WTC11 (cell line): ENCODE data around the gene CPNE2. TPM values are rescaled to one million over a fixed set of nuclear protein-coding genes. Genes with fewer than 3 reads are reported as not detected.

Source experiments
- ATAC-seq: fragments of 200-7000 bp; cut with Tn5 transposase; 2 replicates; pipeline ENCODE4 v1.10.0; 2021; ENCODE audit warnings: mild to moderate bottlenecking, moderate library complexity
- CTCF ChIA-PET: fragments of 300-600 bp; sonication (Branson Sonifier 250); formaldehyde crosslinking; loops from one replicate; lab custom pipeline; 2021; ENCODE audit warnings: antibody characterized with exemption; lab: Charles Lee
- POLR2A ChIA-PET: fragments of 350-600 bp; sonication (Branson Sonifier 250); formaldehyde crosslinking; loops from one replicate; lab custom pipeline; 2021; ENCODE audit warnings: antibody characterized with exemption; lab: Charles Lee
- DNase-seq: peaks from one replicate; pipeline ENCODE4 v3.0.0; 2021; ENCODE audit warnings: low spot score
- H3K27ac Mint-ChIP-seq: 2 replicates; pipeline ENCODE4 v1.8.0; 2021; ENCODE audit warnings: mixed read lengths
- H3K27me3 Mint-ChIP-seq: 2 replicates; pipeline ENCODE4 v1.8.0; 2021; ENCODE audit warnings: low read depth, mild to moderate bottlenecking, moderate library complexity, mixed read lengths
- H3K36me3 Mint-ChIP-seq: 2 replicates; pipeline ENCODE4 v1.8.0; 2021; ENCODE audit warnings: mixed read lengths
- H3K4me1 Mint-ChIP-seq: 2 replicates; pipeline ENCODE4 v1.8.0; 2022; ENCODE audit warnings: mixed read lengths
- H3K4me3 Mint-ChIP-seq: 2 replicates; pipeline ENCODE4 v1.8.0; 2021; ENCODE audit warnings: mild to moderate bottlenecking, moderate library complexity, mixed read lengths
- H3K9me3 Mint-ChIP-seq: 2 replicates; pipeline ENCODE4 v1.8.0; 2021; ENCODE audit warnings: mixed read lengths
- AR ChIP-seq: fragments of 250-450 bp; sonication (Bioruptor Pico); IDR thresholded peaks from 2 replicates; pipeline ENCODE4 v1.9.0; 2021; ENCODE audit warnings: mild to moderate bottlenecking
- ATF1 ChIP-seq: sonication (generic); formaldehyde crosslinking; IDR thresholded peaks from 2 replicates; pipeline ENCODE4 v1.8.1; 2023; ENCODE audit warnings: mild to moderate bottlenecking, moderate library complexity, missing genetic modification reagents
- CTCF ChIP-seq: fragments of 200-600 bp; IDR thresholded peaks from 2 replicates; pipeline ENCODE4 v1.8.0; 2022; ENCODE audit warnings: antibody characterized with exemption
- ESRRA ChIP-seq: sonication (generic); formaldehyde crosslinking; IDR thresholded peaks from 2 replicates; pipeline ENCODE4 v1.8.1; 2022; ENCODE audit warnings: mild to moderate bottlenecking, missing genetic modification reagents, borderline replicate concordance
- ETV6 ChIP-seq: sonication (generic); formaldehyde crosslinking; IDR thresholded peaks from 2 replicates; pipeline ENCODE4 v1.8.1; 2022; ENCODE audit warnings: mild to moderate bottlenecking, missing genetic modification reagents
- IRF2 ChIP-seq: sonication (generic); formaldehyde crosslinking; IDR thresholded peaks from 2 replicates; pipeline ENCODE4 v1.8.0; 2022; ENCODE audit warnings: low read depth, missing genetic modification reagents, borderline replicate concordance
- JUN ChIP-seq: sonication (generic); formaldehyde crosslinking; IDR thresholded peaks from 2 replicates; pipeline ENCODE4 v1.8.0; 2023; ENCODE audit warnings: mild to moderate bottlenecking, missing genetic modification reagents
- MLX ChIP-seq: sonication (generic); formaldehyde crosslinking; IDR thresholded peaks from 2 replicates; pipeline ENCODE4 v1.8.1; 2023; ENCODE audit warnings: mild to moderate bottlenecking, missing genetic modification reagents, moderate library complexity
- NR1H2 ChIP-seq: sonication (generic); formaldehyde crosslinking; IDR thresholded peaks from 2 replicates; pipeline ENCODE4 v1.9.0; 2021; ENCODE audit warnings: mild to moderate bottlenecking, moderate library complexity, missing genetic modification reagents
- OVOL2 ChIP-seq: fragments of 250-450 bp; sonication (Bioruptor Pico); IDR thresholded peaks from 2 replicates; pipeline ENCODE4 v1.9.0; 2021; ENCODE audit warnings: mild to moderate bottlenecking, borderline replicate concordance
- SMAD3 ChIP-seq: sonication (generic); formaldehyde crosslinking; IDR thresholded peaks from 2 replicates; pipeline ENCODE4 v1.8.0; 2022; ENCODE audit warnings: missing genetic modification reagents, mild to moderate bottlenecking, borderline replicate concordance
- USF1 ChIP-seq: sonication (generic); formaldehyde crosslinking; IDR thresholded peaks from 2 replicates; pipeline ENCODE4 v1.8.0; 2022; ENCODE audit warnings: mild to moderate bottlenecking, missing genetic modification reagents
- USF2 ChIP-seq: sonication (generic); formaldehyde crosslinking; IDR thresholded peaks from 2 replicates; pipeline ENCODE4 v1.8.1; 2023; ENCODE audit warnings: mild to moderate bottlenecking, missing genetic modification reagents, moderate library complexity
- ZNF138 ChIP-seq: sonication (generic); formaldehyde crosslinking; conservative IDR thresholded peaks from 2 replicates; pipeline ENCODE4 v1.8.1; 2022; ENCODE audit warnings: mild to moderate bottlenecking, moderate library complexity, missing genetic modification reagents
- ZNF396 ChIP-seq: fragments of 250-450 bp; sonication (Bioruptor Pico); IDR thresholded peaks from 2 replicates; pipeline ENCODE4 v1.8.0; 2021; ENCODE audit warnings: mild to moderate bottlenecking, moderate library complexity, borderline replicate concordance
- total RNA-seq: library from RNA; stranded (reverse); gene quantifications from 3 replicates; pipeline ENCODE4 v1.2.3, GENCODE V29; 2021
- TF ChIP-seq, protein P1 (sequence below): fragments of 250-450 bp; sonication (Bioruptor Pico); IDR thresholded peaks from 2 replicates; pipeline ENCODE4 v1.9.0; 2021; ENCODE audit warnings: moderate library complexity, mild to moderate bottlenecking, inconsistent platforms, borderline replicate concordance
- TF ChIP-seq, protein P2 (sequence below): fragments of 250-450 bp; sonication (Bioruptor Pico); IDR thresholded peaks from 2 replicates; pipeline ENCODE4 v1.8.0; 2021; ENCODE audit warnings: mild to moderate bottlenecking

Gene CPNE2
- total RNA-seq, 1 experiment from 2014 or later = 14.0 TPM

DNA sequence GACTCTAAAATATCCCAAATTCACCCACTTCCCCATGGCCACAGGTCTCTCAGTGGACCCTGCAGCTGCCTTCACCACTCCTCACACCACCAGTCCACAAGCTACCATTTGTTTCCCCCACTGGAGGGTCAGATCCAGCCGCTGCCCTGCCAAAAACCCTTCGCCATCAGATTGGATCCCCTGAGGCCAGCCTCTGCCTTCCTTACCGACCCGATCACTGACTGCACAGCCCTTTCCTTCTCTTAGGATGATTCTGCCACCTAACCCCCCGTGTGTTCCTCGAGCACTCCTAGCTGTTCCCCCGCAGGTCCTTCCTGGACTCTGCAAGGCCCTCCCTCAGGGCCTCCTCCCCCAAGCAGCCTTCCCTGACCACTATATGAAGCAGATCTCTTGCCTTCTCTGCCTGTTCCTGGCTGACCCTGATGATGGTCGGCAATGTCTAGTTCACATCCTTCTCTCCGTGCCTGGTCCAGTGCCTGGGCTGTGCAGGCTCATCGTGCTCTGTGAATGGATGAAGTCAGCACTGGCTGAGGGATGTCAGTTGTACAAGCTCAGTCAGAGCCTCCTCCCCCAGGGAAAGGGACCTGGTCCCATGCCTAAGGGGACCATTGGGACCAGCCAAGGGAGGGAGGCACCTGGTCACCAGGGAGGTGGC lies 46.0 kb downstream of the CPNE2 start:
- Mint-ChIP-seq H3K36me3 (no peaks in the 10 kb centered on the region), H3K9me3 (no peaks in the 10 kb centered on the region)
- CTCF ChIA-PET = no interaction called here
- no peak for TF ChIP-seq ZNF396 (CRISPR knock-in tag)
- TF ChIP-seq JUN (CRISPR knock-in tag) = no peak
- no peak for TF ChIP-seq USF1
- TF ChIP-seq, all 79 proteins: peak for 0
- DNase-seq (no peak), ATAC-seq (no peak)
- Mint-ChIP-seq H3K27ac (peak overlapping the region; percentile 18; the same call in 1 of the 2 replicates), H3K4me3 (no peak overlapping the region), H3K27me3 (no peaks in the 10 kb centered on the region), H3K4me1 (peaks cover 11% of the 10 kb centered on the region)
- POLR2A ChIA-PET = no interaction called here

DNA sequence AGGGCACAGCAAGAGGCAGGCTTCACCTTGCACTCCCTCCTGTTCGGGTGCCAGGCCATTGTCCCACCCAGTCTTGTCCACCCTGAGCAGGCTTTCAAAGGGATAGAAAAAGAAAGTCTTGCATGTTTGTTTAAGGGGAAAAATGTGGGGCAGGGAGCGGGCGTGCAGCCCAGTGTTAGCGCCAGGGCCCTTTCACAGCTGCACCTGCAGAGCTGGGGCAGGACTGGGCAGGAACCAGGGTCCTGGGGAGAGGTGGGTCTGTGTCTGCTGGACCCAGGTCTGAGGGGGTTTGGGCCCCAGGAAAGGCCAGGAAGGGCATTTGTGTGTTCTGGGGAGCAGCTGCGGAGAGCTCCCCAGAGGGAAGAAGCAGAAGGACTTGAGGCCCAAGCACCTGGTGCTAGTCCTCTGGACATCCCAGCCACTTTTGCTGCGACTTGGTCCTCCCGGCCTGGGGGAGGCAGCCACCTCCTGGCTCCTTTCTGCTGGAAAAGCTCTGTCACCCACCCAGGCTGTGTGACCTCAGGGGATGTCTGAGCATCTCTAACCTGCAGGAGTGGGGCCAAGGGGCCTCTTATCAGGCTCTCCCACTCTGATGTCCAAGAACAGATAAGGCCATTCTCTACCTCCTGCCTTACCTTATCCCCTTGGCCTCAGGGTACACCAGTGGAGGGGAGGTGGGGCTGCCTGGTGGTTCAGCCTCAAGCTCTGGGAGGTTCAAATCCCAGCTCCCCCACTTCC lies 48.7 kb downstream of the CPNE2 start:
- no peak overlapping the region for H3K27ac Mint-ChIP-seq
- no peaks in the 10 kb centered on the region for H3K27me3 Mint-ChIP-seq
- CTCF ChIA-PET = interaction anchor here (1.1 kb wide), 1 partner anchor 57 kb away, joined by 6 read pairs; no protein-coding TSS in a partner anchor
- peaks cover 15% of the 10 kb centered on the region for H3K4me1 Mint-ChIP-seq
- ATAC-seq (no peak), DNase-seq (no peak)
- TF ChIP-seq ZNF138 (no peak), USF2 (CRISPR knock-in tag) (no peak)
- POLR2A ChIA-PET = interaction anchor here (0.6 kb wide), 2 partner anchors 20 to 125 kb away, joined by 3 to 6 read pairs; no protein-coding TSS in a partner anchor
- no peaks in the 10 kb centered on the region for H3K9me3 Mint-ChIP-seq
- H3K4me3 Mint-ChIP-seq = no peak overlapping the region
- no peaks in the 10 kb centered on the region for H3K36me3 Mint-ChIP-seq

- CTCF ChIA-PET = interaction anchor here (1.0 kb wide), 1 partner anchor 58 kb away, joined by 4 read pairs; no protein-coding TSS in a partner anchor
- Mint-ChIP-seq H3K36me3 (no peaks in the 10 kb centered on the region), H3K27me3 (no peaks in the 10 kb centered on the region), H3K9me3 (no peaks in the 10 kb centered on the region), H3K4me3 (no peak overlapping the region), H3K4me1 (peaks cover 24% of the 10 kb centered on the region), H3K27ac (peak overlapping the region; percentile 71)
- POLR2A ChIA-PET = no interaction called here
- DNase-seq = no peak
- no peak for ATAC-seq
- TF ChIP-seq ATF1 (CRISPR knock-in tag) (no peak), USF2 (CRISPR knock-in tag) (no peak), CTCF (no peak), AR (CRISPR knock-in tag) (no peak), NR1H2 (CRISPR knock-in tag) (no peak), MLX (CRISPR knock-in tag) (no peak), SMAD3 (CRISPR knock-in tag) (no peak), IRF2 (CRISPR knock-in tag) (no peak), ESRRA (no peak), OVOL2 (CRISPR knock-in tag) (no peak), ETV6 (CRISPR knock-in tag) (no peak)
- TF ChIP-seq, protein P1, sequence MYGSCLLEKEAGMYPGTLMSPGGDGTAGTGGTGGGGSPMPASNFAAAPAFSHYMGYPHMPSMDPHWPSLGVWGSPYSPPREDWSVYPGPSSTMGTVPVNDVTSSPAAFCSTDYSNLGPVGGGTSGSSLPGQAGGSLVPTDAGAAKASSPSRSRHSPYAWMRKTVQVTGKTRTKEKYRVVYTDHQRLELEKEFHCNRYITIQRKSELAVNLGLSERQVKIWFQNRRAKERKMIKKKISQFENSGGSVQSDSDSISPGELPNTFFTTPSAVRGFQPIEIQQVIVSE (CRISPR knock-in tag) = no peak
- TF ChIP-seq, protein P2, sequence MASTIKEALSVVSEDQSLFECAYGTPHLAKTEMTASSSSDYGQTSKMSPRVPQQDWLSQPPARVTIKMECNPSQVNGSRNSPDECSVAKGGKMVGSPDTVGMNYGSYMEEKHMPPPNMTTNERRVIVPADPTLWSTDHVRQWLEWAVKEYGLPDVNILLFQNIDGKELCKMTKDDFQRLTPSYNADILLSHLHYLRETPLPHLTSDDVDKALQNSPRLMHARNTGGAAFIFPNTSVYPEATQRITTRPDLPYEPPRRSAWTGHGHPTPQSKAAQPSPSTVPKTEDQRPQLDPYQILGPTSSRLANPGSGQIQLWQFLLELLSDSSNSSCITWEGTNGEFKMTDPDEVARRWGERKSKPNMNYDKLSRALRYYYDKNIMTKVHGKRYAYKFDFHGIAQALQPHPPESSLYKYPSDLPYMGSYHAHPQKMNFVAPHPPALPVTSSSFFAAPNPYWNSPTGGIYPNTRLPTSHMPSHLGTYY (CRISPR knock-in tag) = no peak
These were observed 49.6 kb downstream of the CPNE2 start for GRCh38 chr16:57141822-57142631.
